ENCODE results near the gene TRIM24. TPM values are rescaled to one million over a fixed set of nuclear protein-coding genes. Genes with fewer than 3 reads are reported as not detected.
A peak's percentile ranks its signal among the peaks of the same experiment; 100 is the strongest.
"Not testable (repeated sequence)": the region's sequence is repeated elsewhere in the genome, so short reads cannot be mapped to it uniquely, and the experiment has no call there.

Gene TRIM24
- total RNA-seq = 1 to 10 TPM; 4.7 to 9.1 TPM

DNA sequence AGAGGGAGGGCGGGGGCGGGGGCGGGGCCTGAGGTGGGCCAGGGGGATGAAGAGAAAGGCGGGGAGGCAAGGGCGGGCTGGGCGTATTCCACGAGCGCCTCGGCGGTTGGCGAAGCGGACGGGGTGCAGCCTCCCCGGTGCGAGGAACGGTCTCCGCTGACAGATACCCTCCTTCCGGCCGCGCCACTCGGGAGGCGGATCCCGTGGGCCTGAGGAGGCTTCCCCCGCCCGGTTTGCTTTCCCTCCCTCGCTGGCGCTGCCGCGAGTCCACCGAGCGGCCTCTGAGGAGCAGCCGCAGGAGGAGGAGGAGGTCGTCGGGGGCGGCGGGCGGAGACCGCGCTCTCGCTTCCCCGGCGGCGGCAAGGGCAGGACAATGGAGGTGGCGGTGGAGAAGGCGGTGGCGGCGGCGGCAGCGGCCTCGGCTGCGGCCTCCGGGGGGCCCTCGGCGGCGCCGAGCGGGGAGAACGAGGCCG, at the start of gene TRIM24:
TSS of gene TRIM24 (plus strand) at position 84 of the 473 bp plus-strand sequence. CDS start at position 374, 290 bp downstream.
- H3K27ac ChIP-seq = peak within 1 kb of the TSS; percentile 92 to 93
- H3K4me3 ChIP-seq = peak within 1 kb of the TSS; percentile 92
- DNase-seq (ENCODE audit: low spot score) (peak; percentile 84), ATAC-seq (ENCODE audit: insufficient number of reproducible peaks, low FRiP score, low read depth) (no peak)
- H3K36me3 ChIP-seq = no peaks in the 10 kb centered on the region
- TF ChIP-seq, protein P1, sequence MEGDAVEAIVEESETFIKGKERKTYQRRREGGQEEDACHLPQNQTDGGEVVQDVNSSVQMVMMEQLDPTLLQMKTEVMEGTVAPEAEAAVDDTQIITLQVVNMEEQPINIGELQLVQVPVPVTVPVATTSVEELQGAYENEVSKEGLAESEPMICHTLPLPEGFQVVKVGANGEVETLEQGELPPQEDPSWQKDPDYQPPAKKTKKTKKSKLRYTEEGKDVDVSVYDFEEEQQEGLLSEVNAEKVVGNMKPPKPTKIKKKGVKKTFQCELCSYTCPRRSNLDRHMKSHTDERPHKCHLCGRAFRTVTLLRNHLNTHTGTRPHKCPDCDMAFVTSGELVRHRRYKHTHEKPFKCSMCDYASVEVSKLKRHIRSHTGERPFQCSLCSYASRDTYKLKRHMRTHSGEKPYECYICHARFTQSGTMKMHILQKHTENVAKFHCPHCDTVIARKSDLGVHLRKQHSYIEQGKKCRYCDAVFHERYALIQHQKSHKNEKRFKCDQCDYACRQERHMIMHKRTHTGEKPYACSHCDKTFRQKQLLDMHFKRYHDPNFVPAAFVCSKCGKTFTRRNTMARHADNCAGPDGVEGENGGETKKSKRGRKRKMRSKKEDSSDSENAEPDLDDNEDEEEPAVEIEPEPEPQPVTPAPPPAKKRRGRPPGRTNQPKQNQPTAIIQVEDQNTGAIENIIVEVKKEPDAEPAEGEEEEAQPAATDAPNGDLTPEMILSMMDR (IDR thresholded peaks at IDR 0.05) = no peak
- no peaks in the 10 kb centered on the region for H3K27me3 ChIP-seq (replicated peaks; ENCODE audit: insufficient read depth)
- H3K4me1 ChIP-seq (ENCODE audit: control insufficient read depth in 1 of 2, low read depth in 2 of 2) = peaks cover 7 to 16% of the 10 kb centered on the region in 2 donors
- no peaks in the 10 kb centered on the region for H3K9me3 ChIP-seq

DNA sequence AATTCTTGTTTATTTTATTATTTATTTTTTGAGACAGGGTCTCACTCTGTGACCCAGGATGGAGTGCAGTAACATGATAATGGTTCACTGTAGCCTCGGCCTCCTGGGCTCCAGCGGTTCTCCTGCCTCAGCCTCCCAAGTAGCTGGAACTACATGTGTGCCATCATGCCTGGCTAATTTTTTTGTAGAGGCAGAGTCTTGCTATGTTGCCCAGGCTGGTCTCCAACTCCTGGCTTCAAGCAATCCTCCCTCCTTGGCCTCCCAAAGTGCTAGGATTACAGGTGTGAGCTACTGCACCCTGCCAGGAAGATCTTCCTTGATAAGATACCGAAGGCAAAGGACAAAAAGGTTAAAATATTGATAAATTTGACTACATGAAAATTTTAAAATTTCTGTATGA, 48.0 kb upstream of the TRIM24 start:
- H3K4me3 ChIP-seq; DNase-seq (ENCODE audit: low spot score); H3K9me3 ChIP-seq; H3K4me1 ChIP-seq (ENCODE audit: control insufficient read depth in 1 of 2, low read depth in 2 of 2); H3K36me3 ChIP-seq; H3K27ac ChIP-seq; ATAC-seq (ENCODE audit: insufficient number of reproducible peaks, low FRiP score, low read depth); H3K27me3 ChIP-seq (replicated peaks; ENCODE audit: insufficient read depth): not testable (repeated sequence)

DNA sequence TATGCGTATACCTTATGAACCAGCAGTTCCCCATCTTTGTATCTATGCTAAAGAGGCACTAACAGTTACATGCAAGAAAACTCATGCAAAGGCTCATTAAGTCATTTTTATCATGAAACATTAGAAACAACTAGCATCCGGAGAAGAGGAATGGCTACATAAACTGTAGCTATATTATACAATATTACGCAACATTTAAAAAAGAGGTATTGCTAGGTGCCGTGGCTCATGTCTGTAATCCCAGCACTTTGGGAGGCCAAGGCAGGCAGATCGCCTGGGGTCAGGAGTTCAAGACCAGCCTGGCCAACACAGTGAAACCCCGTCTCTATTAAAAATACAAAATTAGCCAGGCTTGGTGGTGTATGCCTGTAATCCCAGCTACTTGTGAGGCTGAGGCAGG, 47.1 kb upstream of the TRIM24 start:
- not testable (repeated sequence) for H3K27me3 ChIP-seq (replicated peaks; ENCODE audit: insufficient read depth); DNase-seq (ENCODE audit: low spot score); H3K9me3 ChIP-seq; ATAC-seq (ENCODE audit: insufficient number of reproducible peaks, low FRiP score, low read depth); H3K27ac ChIP-seq; H3K4me1 ChIP-seq (ENCODE audit: control insufficient read depth in 1 of 2, low read depth in 2 of 2); H3K4me3 ChIP-seq; H3K36me3 ChIP-seq

DNA sequence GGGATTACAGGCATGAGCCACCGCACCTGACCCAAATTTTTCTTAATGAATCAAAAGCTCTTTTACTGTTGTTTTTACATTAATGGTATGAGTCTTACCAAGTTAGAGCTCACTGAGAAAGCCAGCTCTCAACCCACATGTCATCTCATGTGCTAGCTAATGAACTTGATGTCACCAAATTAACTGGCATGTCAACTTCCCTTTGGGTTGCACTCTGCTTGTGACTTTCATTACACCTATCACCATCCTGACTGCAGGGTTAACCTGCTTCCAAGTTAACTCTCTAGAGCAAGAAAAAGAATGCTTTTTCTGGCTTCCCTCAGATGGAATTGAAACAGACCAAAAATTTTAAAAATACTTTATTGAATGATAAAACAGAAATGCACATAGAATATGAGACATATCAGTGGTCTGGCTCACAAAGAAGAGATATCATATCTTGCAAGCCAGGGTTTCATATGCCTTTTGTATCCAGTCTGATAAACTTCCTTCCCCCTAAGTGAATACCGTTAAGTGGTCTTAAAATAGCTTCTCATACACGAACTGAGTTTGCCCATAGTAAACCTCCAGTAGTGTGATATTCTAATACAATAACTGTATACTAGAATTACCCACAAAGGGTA, 42.9 kb upstream of the TRIM24 start:
- no peak overlapping the region for H3K27ac ChIP-seq
- TF ChIP-seq, protein P1 (IDR thresholded peaks at IDR 0.05) = no peak
- no peak for DNase-seq (ENCODE audit: low spot score)

DNA sequence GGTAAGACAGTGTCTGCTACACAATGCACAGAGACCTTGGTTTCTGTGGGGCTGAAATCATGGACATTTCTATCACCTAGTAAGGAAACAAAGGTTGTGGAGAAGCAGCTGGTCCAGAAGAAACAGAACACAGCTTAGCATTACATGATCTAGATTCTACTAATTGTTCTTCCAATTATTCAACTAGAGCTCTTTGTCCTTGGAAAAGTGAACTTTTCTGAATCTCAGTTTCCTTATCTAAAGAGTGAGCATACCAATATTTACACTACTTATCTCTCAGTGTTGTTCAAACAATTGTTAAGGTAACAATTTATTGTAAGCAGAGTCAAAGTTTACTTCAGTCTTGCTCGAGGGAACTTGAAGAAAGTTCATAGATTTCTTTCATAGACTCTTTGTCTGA, 42.3 kb upstream of the TRIM24 start:
- H3K27me3 ChIP-seq (replicated peaks; ENCODE audit: insufficient read depth) = no peaks in the 10 kb centered on the region
- DNase-seq (ENCODE audit: low spot score) = no peak

More for the DNA sequence above, 42.9 kb upstream of the TRIM24 start:
- H3K9me3 ChIP-seq = no peaks in the 10 kb centered on the region
- ATAC-seq (ENCODE audit: insufficient number of reproducible peaks, low FRiP score, low read depth) = no peak
- no peaks in the 10 kb centered on the region for H3K4me1 ChIP-seq (ENCODE audit: control insufficient read depth in 1 of 2, low read depth in 2 of 2)
- H3K36me3 ChIP-seq = no peaks in the 10 kb centered on the region
- no peaks in the 10 kb centered on the region for H3K27me3 ChIP-seq (replicated peaks; ENCODE audit: insufficient read depth)
- no peak overlapping the region for H3K4me3 ChIP-seq

DNA sequence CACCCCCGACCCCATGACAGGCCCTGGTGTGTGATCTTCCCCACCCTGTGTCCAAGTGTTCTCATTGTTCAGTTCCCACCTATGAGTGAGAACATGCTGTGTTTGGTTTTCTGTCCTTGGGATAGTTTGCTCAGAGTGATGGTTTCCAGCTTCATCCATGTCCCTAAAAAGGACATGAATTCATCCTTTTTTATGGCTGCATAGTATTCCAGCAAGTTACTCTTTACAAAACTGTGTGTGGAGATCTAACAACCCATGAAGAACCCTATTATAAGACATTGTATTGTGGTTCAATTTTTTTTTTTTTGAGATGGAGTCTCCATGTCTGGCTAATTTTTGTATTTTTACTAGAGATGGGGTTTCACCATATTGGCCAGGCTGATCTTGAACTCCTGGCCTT, 41.7 kb upstream of the TRIM24 start:
- not testable (repeated sequence) for ATAC-seq (ENCODE audit: insufficient number of reproducible peaks, low FRiP score, low read depth)

More for the DNA sequence above, 42.3 kb upstream of the TRIM24 start:
- no peak for ATAC-seq (ENCODE audit: insufficient number of reproducible peaks, low FRiP score, low read depth)
- TF ChIP-seq, protein P1 (IDR thresholded peaks at IDR 0.05) = no peak
- no peaks in the 10 kb centered on the region for H3K4me1 ChIP-seq (ENCODE audit: control insufficient read depth in 1 of 2, low read depth in 2 of 2)
- H3K9me3 ChIP-seq = no peaks in the 10 kb centered on the region
- H3K36me3 ChIP-seq = no peaks in the 10 kb centered on the region
- no peak overlapping the region for H3K4me3 ChIP-seq
- H3K27ac ChIP-seq = no peak overlapping the region

More for the DNA sequence above, 41.7 kb upstream of the TRIM24 start:
- not testable (repeated sequence) for H3K27ac ChIP-seq; H3K27me3 ChIP-seq (replicated peaks; ENCODE audit: insufficient read depth); H3K9me3 ChIP-seq; H3K4me1 ChIP-seq (ENCODE audit: control insufficient read depth in 1 of 2, low read depth in 2 of 2); H3K36me3 ChIP-seq; DNase-seq (ENCODE audit: low spot score); H3K4me3 ChIP-seq

All from thoracic aorta (tissue), 2 donors.